Measurements from ENCODE around the gene RAPH1.

RAPH1 gene

GRCh38 chr2:203579730-203580129 is 44.6 kb upstream of the RAPH1 start:
- no peak for DNase-seq (ENCODE audit: low spot score)
- TF ChIP-seq, protein P1, sequence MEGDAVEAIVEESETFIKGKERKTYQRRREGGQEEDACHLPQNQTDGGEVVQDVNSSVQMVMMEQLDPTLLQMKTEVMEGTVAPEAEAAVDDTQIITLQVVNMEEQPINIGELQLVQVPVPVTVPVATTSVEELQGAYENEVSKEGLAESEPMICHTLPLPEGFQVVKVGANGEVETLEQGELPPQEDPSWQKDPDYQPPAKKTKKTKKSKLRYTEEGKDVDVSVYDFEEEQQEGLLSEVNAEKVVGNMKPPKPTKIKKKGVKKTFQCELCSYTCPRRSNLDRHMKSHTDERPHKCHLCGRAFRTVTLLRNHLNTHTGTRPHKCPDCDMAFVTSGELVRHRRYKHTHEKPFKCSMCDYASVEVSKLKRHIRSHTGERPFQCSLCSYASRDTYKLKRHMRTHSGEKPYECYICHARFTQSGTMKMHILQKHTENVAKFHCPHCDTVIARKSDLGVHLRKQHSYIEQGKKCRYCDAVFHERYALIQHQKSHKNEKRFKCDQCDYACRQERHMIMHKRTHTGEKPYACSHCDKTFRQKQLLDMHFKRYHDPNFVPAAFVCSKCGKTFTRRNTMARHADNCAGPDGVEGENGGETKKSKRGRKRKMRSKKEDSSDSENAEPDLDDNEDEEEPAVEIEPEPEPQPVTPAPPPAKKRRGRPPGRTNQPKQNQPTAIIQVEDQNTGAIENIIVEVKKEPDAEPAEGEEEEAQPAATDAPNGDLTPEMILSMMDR (IDR thresholded peaks at IDR 0.05), result no peak
- H3K4me3 ChIP-seq, result no peak overlapping the region
- H3K27ac ChIP-seq, result peak overlapping the region; percentile 42 to 70

DNA sequence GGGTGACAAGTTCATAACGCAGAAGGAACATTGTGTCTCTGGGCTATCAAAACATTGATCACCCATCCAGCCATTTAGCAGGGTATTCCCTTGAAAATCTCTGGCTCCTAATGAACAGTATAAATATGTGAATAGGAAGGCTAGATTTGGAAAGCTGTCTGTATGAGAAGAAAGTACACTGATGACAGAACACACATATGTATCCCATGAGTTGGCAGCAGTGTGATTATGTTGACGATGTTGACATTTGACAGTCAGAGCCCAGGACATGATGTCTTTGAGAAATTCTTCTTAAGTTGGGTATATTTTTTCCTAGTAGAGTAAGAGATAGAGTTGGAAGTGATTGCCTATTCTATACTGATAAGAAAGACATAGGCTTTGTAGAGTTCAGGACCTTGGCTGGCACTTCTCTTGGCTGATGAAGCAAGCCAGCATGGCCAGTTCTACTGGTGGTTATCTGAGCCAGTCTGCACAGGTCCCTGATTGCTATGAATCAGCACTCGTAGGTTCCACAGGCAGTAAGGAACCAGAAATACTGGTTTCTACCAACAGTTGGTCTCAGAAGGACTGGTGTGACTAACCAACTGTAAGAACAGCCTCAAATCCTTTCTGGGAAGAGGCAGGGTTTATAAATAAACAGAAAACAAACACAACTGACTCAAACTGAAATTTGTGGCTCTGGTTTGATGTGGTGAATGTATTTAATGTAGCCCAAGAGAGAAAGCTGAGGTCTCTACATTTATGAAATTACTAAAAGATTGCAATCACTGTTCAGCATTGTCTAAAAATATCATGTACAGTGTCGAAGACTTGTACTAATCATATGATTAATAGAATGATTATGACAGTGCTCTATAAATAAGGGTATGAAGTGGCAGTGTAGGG is 43.9 kb upstream of the RAPH1 start:
- H3K4me3 ChIP-seq, result no peak overlapping the region
- TF ChIP-seq, protein P1 (IDR thresholded peaks at IDR 0.05), result no peak
- no peak for DNase-seq (ENCODE audit: low spot score)
- H3K27ac ChIP-seq, result peak overlapping the region; percentile 42 to 70

GRCh38 chr2:203574824-203575223 is 39.7 kb upstream of the RAPH1 start:
- Histone ChIP-seq H3K27ac (no peak overlapping the region), H3K4me3 (no peak overlapping the region)
- no peak for DNase-seq (ENCODE audit: low spot score)
- TF ChIP-seq, protein P1 (IDR thresholded peaks at IDR 0.05), result no peak

- TF ChIP-seq, protein P1 (IDR thresholded peaks at IDR 0.05), result no peak
- no peak for DNase-seq (ENCODE audit: low spot score)
- Histone ChIP-seq H3K27ac (no peak overlapping the region), H3K4me3 (no peak overlapping the region)
Measured at GRCh38 chr2:203572316-203572715, 37.2 kb upstream of the RAPH1 start.

DNA sequence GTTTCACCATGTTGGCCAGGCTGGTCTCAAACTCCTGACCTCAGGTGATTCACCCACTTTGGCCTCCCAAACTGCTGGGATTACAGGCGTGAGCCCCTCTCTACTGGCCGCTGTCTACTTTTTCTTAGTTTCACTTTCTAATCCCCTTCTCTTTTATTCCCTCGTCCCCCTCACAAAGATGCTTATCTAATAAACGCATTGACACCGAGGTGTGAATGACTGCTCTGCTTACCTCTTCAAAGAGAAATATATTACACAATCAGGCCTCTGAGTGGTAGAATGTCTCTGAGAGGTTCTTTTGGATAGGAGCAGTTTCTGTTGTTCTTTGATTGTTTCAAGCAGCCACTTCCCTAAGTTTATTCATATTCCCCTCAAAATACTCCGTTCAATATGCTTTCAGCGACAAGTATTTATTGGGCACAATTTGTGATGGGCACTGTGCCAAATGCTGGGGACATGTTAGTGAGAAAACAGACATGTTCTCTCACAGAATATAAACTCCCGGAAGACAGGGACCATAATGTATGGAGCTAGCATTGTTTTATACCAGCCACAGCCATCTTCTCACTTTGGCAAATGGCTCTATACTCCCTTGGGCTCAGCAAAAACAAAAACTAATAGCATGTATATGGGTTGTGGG is 34.7 kb upstream of the RAPH1 start:
- TF ChIP-seq, protein P1 (IDR thresholded peaks at IDR 0.05), result no peak
- Histone ChIP-seq H3K4me3 (no peak overlapping the region), H3K27ac (no peak overlapping the region)
- DNase-seq (ENCODE audit: low spot score), result no peak

GRCh38 chr2:203567691-203568090 is 32.6 kb upstream of the RAPH1 start:
- TF ChIP-seq, protein P1 (IDR thresholded peaks at IDR 0.05), result no peak
- H3K4me3 ChIP-seq, result no peak overlapping the region
- no peak for DNase-seq (ENCODE audit: low spot score)
- H3K27ac ChIP-seq, result no peak overlapping the region

All from coronary artery (tissue), 2 donors.